Loucy (cell line): ENCODE measurements around the gene OVOL3.

Experiments
- EZH2phosphoT487 ChIP-seq: fragments of 200-600 bp; IDR thresholded peaks from 2 replicates; pipeline ENCODE4 v1.6.1; 2018; ENCODE audit warnings: antibody characterized with exemption, mild to moderate bottlenecking, moderate library complexity, borderline replicate concordance
- TF ChIP-seq, protein P1 (sequence below): fragments of 200-600 bp; sonication (generic); conservative IDR thresholded peaks from 2 replicates; pipeline ENCODE4 v1.5.1; 2014; ENCODE audit warnings: mild to moderate bottlenecking, antibody characterized with exemption, low read length

DNA sequence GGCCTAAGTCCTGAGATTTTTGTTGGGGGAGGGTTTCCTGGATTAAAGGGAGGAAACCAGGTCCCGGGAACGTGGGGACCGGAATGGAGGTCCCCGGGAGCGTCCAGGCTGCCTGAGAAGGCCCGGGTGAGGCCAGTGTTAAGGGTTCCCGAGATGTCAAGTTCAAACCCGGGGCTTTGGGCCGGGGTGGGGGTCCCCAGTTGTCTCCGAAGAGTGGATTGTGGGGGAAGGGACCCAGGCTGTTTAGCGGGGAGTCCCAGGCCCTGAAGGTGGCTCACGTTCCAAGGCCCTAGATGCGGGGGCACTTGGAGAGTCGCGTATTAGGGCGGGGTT lies 41.0 kb downstream of the OVOL3 start:
- TF ChIP-seq, protein P1, sequence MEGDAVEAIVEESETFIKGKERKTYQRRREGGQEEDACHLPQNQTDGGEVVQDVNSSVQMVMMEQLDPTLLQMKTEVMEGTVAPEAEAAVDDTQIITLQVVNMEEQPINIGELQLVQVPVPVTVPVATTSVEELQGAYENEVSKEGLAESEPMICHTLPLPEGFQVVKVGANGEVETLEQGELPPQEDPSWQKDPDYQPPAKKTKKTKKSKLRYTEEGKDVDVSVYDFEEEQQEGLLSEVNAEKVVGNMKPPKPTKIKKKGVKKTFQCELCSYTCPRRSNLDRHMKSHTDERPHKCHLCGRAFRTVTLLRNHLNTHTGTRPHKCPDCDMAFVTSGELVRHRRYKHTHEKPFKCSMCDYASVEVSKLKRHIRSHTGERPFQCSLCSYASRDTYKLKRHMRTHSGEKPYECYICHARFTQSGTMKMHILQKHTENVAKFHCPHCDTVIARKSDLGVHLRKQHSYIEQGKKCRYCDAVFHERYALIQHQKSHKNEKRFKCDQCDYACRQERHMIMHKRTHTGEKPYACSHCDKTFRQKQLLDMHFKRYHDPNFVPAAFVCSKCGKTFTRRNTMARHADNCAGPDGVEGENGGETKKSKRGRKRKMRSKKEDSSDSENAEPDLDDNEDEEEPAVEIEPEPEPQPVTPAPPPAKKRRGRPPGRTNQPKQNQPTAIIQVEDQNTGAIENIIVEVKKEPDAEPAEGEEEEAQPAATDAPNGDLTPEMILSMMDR, result no peak
- TF ChIP-seq EZH2phosphoT487, result no peak
